ENCODE results near the gene CAMKMT. TPM values are rescaled to one million over a fixed set of nuclear protein-coding genes. Genes with fewer than 3 reads are reported as not detected.
"Not testable (repeated sequence)": the region's sequence is repeated elsewhere in the genome, so short reads cannot be mapped to it uniquely, and the experiment has no call there.

The CAMKMT gene
- total RNA-seq, 4 donors from 2014 or later, result 9.8 to 33.0 (median 18.7) TPM

- Histone ChIP-seq H3K9me3 (no peaks in the 10 kb centered on the region), H3K27ac (no peak overlapping the region), H3K27me3 (no peaks in the 10 kb centered on the region), H3K4me1 (no peaks in the 10 kb centered on the region), H3K36me3 (no peaks in the 10 kb centered on the region), H3K4me3 (no peak overlapping the region)
- DNase-seq, result no peak
- no peak for TF ChIP-seq CTCF (IDR thresholded peaks at IDR 0.05)
Measured at GRCh38 chr2:44578471-44579093, 216.8 kb downstream of the CAMKMT start.

- H3K9me3 ChIP-seq, result no peaks in the 10 kb centered on the region
- no peak for TF ChIP-seq POLR2A (IDR thresholded peaks at IDR 0.05)
- TF ChIP-seq CTCF (IDR thresholded peaks at IDR 0.05), result no peak
- H3K4me3 ChIP-seq, result no peak overlapping the region
- no peak for DNase-seq
- no peaks in the 10 kb centered on the region for H3K36me3 ChIP-seq
- no peaks in the 10 kb centered on the region for H3K27me3 ChIP-seq
- no peak overlapping the region for H3K27ac ChIP-seq
- no peaks in the 10 kb centered on the region for H3K4me1 ChIP-seq
Measured at GRCh38 chr2:44579115-44579836, 217.5 kb downstream of the CAMKMT start.

GRCh38 chr2:44579837-44580230 is 218.1 kb downstream of the CAMKMT start:
- Histone ChIP-seq H3K27ac (no peak overlapping the region), H3K36me3 (no peaks in the 10 kb centered on the region), H3K4me3 (no peak overlapping the region), H3K27me3 (no peaks in the 10 kb centered on the region), H3K4me1 (no peaks in the 10 kb centered on the region), H3K9me3 (no peaks in the 10 kb centered on the region)
- DNase-seq, result no peak
- TF ChIP-seq POLR2A (IDR thresholded peaks at IDR 0.05), result no peak
- no peak for TF ChIP-seq CTCF (IDR thresholded peaks at IDR 0.05)

GRCh38 chr2:44580875-44581515 is 219.2 kb downstream of the CAMKMT start:
- Histone ChIP-seq H3K4me3 (no peak overlapping the region), H3K4me1 (no peaks in the 10 kb centered on the region), H3K27me3 (no peaks in the 10 kb centered on the region), H3K27ac (no peak overlapping the region), H3K9me3 (no peaks in the 10 kb centered on the region), H3K36me3 (no peaks in the 10 kb centered on the region)
- no peak for TF ChIP-seq CTCF (IDR thresholded peaks at IDR 0.05)
- no peak for TF ChIP-seq POLR2A (IDR thresholded peaks at IDR 0.05)
- DNase-seq, result no peak

- Histone ChIP-seq H3K9me3 (no peaks in the 10 kb centered on the region), H3K27ac (no peak overlapping the region), H3K4me1 (no peaks in the 10 kb centered on the region), H3K36me3 (no peaks in the 10 kb centered on the region), H3K27me3 (no peaks in the 10 kb centered on the region), H3K4me3 (no peak overlapping the region)
- DNase-seq, result no peak
- TF ChIP-seq CTCF (IDR thresholded peaks at IDR 0.05), result no peak
- no peak for TF ChIP-seq POLR2A (IDR thresholded peaks at IDR 0.05)
Measured at GRCh38 chr2:44582363-44583008, 220.7 kb downstream of the CAMKMT start.

- H3K9me3 ChIP-seq, result not testable (repeated sequence)
Measured at GRCh38 chr2:44595615-44596014, 233.9 kb downstream of the CAMKMT start.

More at GRCh38 chr2:44595615-44596014, 233.9 kb downstream of the CAMKMT start:
- H3K27ac ChIP-seq, H3K27me3 ChIP-seq, H3K4me1 ChIP-seq, H3K36me3 ChIP-seq, H3K4me3 ChIP-seq, DNase-seq: not testable (repeated sequence)

All from Peyer's patch (tissue), 4 donors.